Mammary epithelial cell (primary cell): ENCODE results near the gene SOS2.

Source experiments
- CTCF ChIP-seq, 2 donors: IDR thresholded peaks in 1 of 2; conservative IDR thresholded peaks in 1 of 2; 2 replicates each; pipeline ENCODE4 v1.5.1; 2011 to 2012; ENCODE audit warnings: inconsistent platforms in 2 of 2, low read length in 2 of 2, mild to moderate bottlenecking in 2 of 2, control low read depth in 1 of 2, low read depth in 1 of 2; ENCODE audit not compliant: insufficient read depth in 1 of 2; ENCODE audit errors: extremely low read depth in 1 of 2
- EZH2 ChIP-seq: IDR thresholded peaks from 2 replicates; pipeline ENCODE4 v1.6.1; 2012; ENCODE audit warnings: low read length, inconsistent platforms, borderline replicate concordance

DNA sequence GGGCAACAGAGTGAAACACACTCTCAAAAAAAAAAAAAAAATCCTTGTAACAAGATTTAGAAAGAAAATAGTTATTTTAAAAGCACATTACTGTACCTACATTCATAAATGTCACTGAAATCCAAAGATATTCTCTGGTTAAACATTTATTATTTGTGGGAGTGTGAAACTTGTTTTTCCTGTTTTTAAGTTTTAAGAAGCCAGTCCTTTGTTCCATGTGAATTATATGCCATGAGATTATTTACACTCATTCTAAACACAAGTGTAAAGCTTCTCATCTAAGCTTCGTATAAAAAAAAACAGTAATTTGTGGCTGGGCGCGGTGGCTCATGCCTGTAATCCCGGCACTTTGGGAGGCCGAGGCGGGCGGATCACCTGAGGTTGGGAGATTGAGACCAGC, 130.0 kb downstream of the SOS2 start:
- TF ChIP-seq CTCF (conservative IDR thresholded peaks at IDR 0.05 in 1 of 2, IDR thresholded peaks at IDR 0.05 in 1 of 2; ENCODE audit: extremely low read depth in 1 of 2, insufficient read depth in 1 of 2, low read depth in 1 of 2, low read length in 2 of 2) (no peak), EZH2 (no peak)
